ENCODE results near the gene RAD51B.

DNA sequence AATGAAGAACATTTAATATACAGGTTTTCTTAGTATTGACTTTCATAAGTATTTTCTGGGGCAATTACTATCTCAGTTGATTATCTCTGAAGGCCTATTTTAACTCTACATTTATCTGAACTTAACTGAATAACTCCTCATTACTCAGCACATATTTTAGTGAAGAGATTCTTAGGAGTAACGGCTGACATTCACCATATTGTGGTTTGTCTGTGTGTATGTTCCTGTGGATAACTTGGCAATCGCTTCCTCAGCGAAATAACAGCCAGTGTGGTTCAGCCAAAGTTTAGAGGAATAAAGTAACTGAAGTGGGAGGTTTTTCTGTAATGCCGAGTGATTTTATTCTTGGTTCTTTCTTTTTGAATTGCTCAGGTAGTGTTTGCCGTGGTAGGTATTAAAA lies 168.0 kb downstream of the RAD51B start:
- TF ChIP-seq, protein P1, sequence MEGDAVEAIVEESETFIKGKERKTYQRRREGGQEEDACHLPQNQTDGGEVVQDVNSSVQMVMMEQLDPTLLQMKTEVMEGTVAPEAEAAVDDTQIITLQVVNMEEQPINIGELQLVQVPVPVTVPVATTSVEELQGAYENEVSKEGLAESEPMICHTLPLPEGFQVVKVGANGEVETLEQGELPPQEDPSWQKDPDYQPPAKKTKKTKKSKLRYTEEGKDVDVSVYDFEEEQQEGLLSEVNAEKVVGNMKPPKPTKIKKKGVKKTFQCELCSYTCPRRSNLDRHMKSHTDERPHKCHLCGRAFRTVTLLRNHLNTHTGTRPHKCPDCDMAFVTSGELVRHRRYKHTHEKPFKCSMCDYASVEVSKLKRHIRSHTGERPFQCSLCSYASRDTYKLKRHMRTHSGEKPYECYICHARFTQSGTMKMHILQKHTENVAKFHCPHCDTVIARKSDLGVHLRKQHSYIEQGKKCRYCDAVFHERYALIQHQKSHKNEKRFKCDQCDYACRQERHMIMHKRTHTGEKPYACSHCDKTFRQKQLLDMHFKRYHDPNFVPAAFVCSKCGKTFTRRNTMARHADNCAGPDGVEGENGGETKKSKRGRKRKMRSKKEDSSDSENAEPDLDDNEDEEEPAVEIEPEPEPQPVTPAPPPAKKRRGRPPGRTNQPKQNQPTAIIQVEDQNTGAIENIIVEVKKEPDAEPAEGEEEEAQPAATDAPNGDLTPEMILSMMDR (conservative IDR thresholded peaks at IDR 0.05): no peak
- no peak for TF ChIP-seq ZFX (IDR thresholded peaks at IDR 0.05)

Measured in C4-2B (cell line).